SJCRH30 (cell line): ENCODE data around the gene NTM. TPM values are rescaled to one million over a fixed set of nuclear protein-coding genes. Genes with fewer than 3 reads are reported as not detected.
"Not testable (repeated sequence)": the region's sequence is repeated elsewhere in the genome, so short reads cannot be mapped to it uniquely, and the experiment has no call there.

Source experiments
- DNase-seq, 2 experiments: peaks; one replicate each; pipeline ENCODE4 v3.0.0-alpha.2; 2015 to 2020
- H3K27ac ChIP-seq: fragments of 250-450 bp; sonication (Bioruptor Pico); 2 replicates; pipeline ENCODE4 v1.5.1; 2020; ENCODE audit warnings: mild to moderate bottlenecking, moderate library complexity
- H3K27me3 ChIP-seq: fragments of 250-450 bp; sonication (Bioruptor Pico); 2 replicates; pipeline ENCODE4 v1.5.1; 2020; ENCODE audit warnings: mild to moderate bottlenecking, moderate library complexity
- H3K36me3 ChIP-seq: fragments of 250-450 bp; sonication (Bioruptor Pico); 2 replicates; pipeline ENCODE4 v1.5.1; 2020; ENCODE audit warnings: mild to moderate bottlenecking, moderate library complexity
- H3K4me1 ChIP-seq: fragments of 250-450 bp; sonication (Bioruptor Pico); 2 replicates; pipeline ENCODE4 v1.5.1; 2020; ENCODE audit warnings: mild to moderate bottlenecking, moderate library complexity
- H3K4me3 ChIP-seq: fragments of 250-450 bp; sonication (Bioruptor Pico); 2 replicates; pipeline ENCODE4 v1.5.1; 2020; ENCODE audit warnings: mild to moderate bottlenecking, moderate library complexity
- H3K9me3 ChIP-seq: fragments of 250-450 bp; sonication (Bioruptor Pico); replicated peaks from 2 replicates; pipeline ENCODE4 v1.5.1; 2020; ENCODE audit warnings: mild to moderate bottlenecking, moderate library complexity
- total RNA-seq: library from RNA; depleted of rRNA; stranded (reverse); fragments of >200 nt; shearing (Covaris generic); gene quantifications from 2 replicates; pipeline ENCODE4 v1.2.3, GENCODE V29; 2014

NTM gene
- total RNA-seq, 1 experiment from 2014 or later: not detected

GRCh38 chr11:132314911-132315455 is 944.6 kb downstream of the NTM start:
- no peak for DNase-seq
- Histone ChIP-seq H3K36me3 (no peaks in the 10 kb centered on the region), H3K4me3 (no peak overlapping the region), H3K27ac (no peak overlapping the region), H3K4me1 (no peaks in the 10 kb centered on the region), H3K27me3 (no peaks in the 10 kb centered on the region), H3K9me3 (no peaks in the 10 kb centered on the region)

- DNase-seq: no peak
- H3K27ac ChIP-seq: no peak overlapping the region
Measured at GRCh38 chr11:132315696-132316095, 945.3 kb downstream of the NTM start.

GRCh38 chr11:132318421-132319157 is 948.2 kb downstream of the NTM start:
- Histone ChIP-seq H3K9me3 (no peaks in the 10 kb centered on the region), H3K4me3 (no peak overlapping the region), H3K4me1 (no peaks in the 10 kb centered on the region), H3K27me3 (no peaks in the 10 kb centered on the region), H3K27ac (no peak overlapping the region), H3K36me3 (no peaks in the 10 kb centered on the region)
- no peak for DNase-seq

More at GRCh38 chr11:132315696-132316095, 945.3 kb downstream of the NTM start:
- H3K27me3 ChIP-seq: no peaks in the 10 kb centered on the region
- no peaks in the 10 kb centered on the region for H3K36me3 ChIP-seq
- no peak overlapping the region for H3K4me3 ChIP-seq
- no peaks in the 10 kb centered on the region for H3K4me1 ChIP-seq
- no peaks in the 10 kb centered on the region for H3K9me3 ChIP-seq

- H3K36me3 ChIP-seq, H3K27ac ChIP-seq, H3K9me3 ChIP-seq, H3K4me3 ChIP-seq, H3K27me3 ChIP-seq, H3K4me1 ChIP-seq: not testable (repeated sequence)
- DNase-seq: peak in 1 of 2 experiments; percentile 1
Measured at GRCh38 chr11:132319419-132319818, 949.0 kb downstream of the NTM start.

- no peaks in the 10 kb centered on the region for H3K36me3 ChIP-seq
- H3K27me3 ChIP-seq: no peaks in the 10 kb centered on the region
- no peak for DNase-seq
- H3K27ac ChIP-seq: no peak overlapping the region
- H3K4me3 ChIP-seq: no peak overlapping the region
- H3K9me3 ChIP-seq: no peaks in the 10 kb centered on the region
- H3K4me1 ChIP-seq: no peaks in the 10 kb centered on the region
Measured at GRCh38 chr11:132330515-132330914, 960.1 kb downstream of the NTM start.

GRCh38 chr11:132332521-132332920 is 962.1 kb downstream of the NTM start:
- no peaks in the 10 kb centered on the region for H3K9me3 ChIP-seq
- no peak overlapping the region for H3K27ac ChIP-seq
- no peak for DNase-seq
- H3K4me1 ChIP-seq: no peaks in the 10 kb centered on the region
- H3K27me3 ChIP-seq: no peaks in the 10 kb centered on the region
- H3K4me3 ChIP-seq: no peak overlapping the region
- no peaks in the 10 kb centered on the region for H3K36me3 ChIP-seq

- no peaks in the 10 kb centered on the region for H3K27me3 ChIP-seq
- no peaks in the 10 kb centered on the region for H3K36me3 ChIP-seq
- no peaks in the 10 kb centered on the region for H3K9me3 ChIP-seq
- H3K4me1 ChIP-seq: no peaks in the 10 kb centered on the region
- no peak for DNase-seq
- no peak overlapping the region for H3K4me3 ChIP-seq
- H3K27ac ChIP-seq: no peak overlapping the region
Measured at GRCh38 chr11:132334769-132335280, 964.4 kb downstream of the NTM start.

GRCh38 chr11:132335311-132335710 is 964.9 kb downstream of the NTM start:
- Histone ChIP-seq H3K27me3 (no peaks in the 10 kb centered on the region), H3K4me3 (no peak overlapping the region), H3K4me1 (no peaks in the 10 kb centered on the region), H3K9me3 (no peaks in the 10 kb centered on the region), H3K36me3 (no peaks in the 10 kb centered on the region), H3K27ac (no peak overlapping the region)
- no peak for DNase-seq

GRCh38 chr11:132336781-132337535 is 966.5 kb downstream of the NTM start:
- H3K27me3 ChIP-seq: no peaks in the 10 kb centered on the region
- DNase-seq: no peak
- no peaks in the 10 kb centered on the region for H3K4me1 ChIP-seq
- no peak overlapping the region for H3K27ac ChIP-seq
- H3K9me3 ChIP-seq: no peaks in the 10 kb centered on the region
- no peaks in the 10 kb centered on the region for H3K36me3 ChIP-seq
- no peak overlapping the region for H3K4me3 ChIP-seq

GRCh38 chr11:132337819-132338416 is 967.5 kb downstream of the NTM start:
- H3K27ac ChIP-seq: no peak overlapping the region
- no peaks in the 10 kb centered on the region for H3K36me3 ChIP-seq
- H3K27me3 ChIP-seq: no peaks in the 10 kb centered on the region
- no peak overlapping the region for H3K4me3 ChIP-seq
- H3K4me1 ChIP-seq: no peaks in the 10 kb centered on the region
- H3K9me3 ChIP-seq: no peaks in the 10 kb centered on the region
- DNase-seq: no peak

- Histone ChIP-seq H3K27me3 (no peaks in the 10 kb centered on the region), H3K9me3 (no peaks in the 10 kb centered on the region), H3K36me3 (no peaks in the 10 kb centered on the region), H3K4me1 (no peaks in the 10 kb centered on the region), H3K27ac (no peak overlapping the region), H3K4me3 (no peak overlapping the region)
- DNase-seq: no peak
Measured at GRCh38 chr11:132342408-132342807, 972.0 kb downstream of the NTM start.

- no peaks in the 10 kb centered on the region for H3K27me3 ChIP-seq
- H3K4me1 ChIP-seq: no peaks in the 10 kb centered on the region
- H3K4me3 ChIP-seq: no peak overlapping the region
- H3K36me3 ChIP-seq: no peaks in the 10 kb centered on the region
- H3K27ac ChIP-seq: no peak overlapping the region
- no peaks in the 10 kb centered on the region for H3K9me3 ChIP-seq
- DNase-seq: no peak
Measured at GRCh38 chr11:132343445-132344175, 973.2 kb downstream of the NTM start.

- H3K4me1 ChIP-seq: no peaks in the 10 kb centered on the region
- H3K9me3 ChIP-seq: no peaks in the 10 kb centered on the region
- H3K36me3 ChIP-seq: no peaks in the 10 kb centered on the region
- H3K27ac ChIP-seq: no peak overlapping the region
- no peak for DNase-seq
- H3K27me3 ChIP-seq: no peaks in the 10 kb centered on the region
- H3K4me3 ChIP-seq: no peak overlapping the region
Measured at GRCh38 chr11:132346558-132347148, 976.2 kb downstream of the NTM start.
